ENCODE results near the gene A3GALT2. TPM values are rescaled to one million over a fixed set of nuclear protein-coding genes. Genes with fewer than 3 reads are reported as not detected.
A peak's percentile ranks its signal among the peaks of the same experiment; 100 is the strongest.

Gene A3GALT2
- total RNA-seq, 3 donors from 2014 or later = not detected

DNA sequence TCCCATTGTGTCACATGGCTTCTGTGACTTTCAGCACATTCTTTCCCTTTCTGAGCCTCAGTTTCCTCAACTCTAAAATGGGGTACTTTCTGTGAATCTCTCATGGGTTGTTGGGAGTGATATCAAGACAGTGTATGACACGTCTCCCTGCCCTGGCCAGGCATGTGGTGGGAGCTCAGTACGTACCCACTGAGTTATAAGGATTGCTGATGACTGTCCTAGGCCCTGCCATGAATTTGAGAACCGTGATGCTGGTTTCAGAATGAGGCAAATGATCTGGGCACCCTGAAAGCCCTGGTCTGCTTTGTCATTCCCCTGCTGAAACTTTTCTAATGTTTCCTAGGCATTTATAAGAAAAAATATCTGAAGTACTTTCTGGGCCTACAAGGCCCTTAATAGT is 61.0 kb downstream of the A3GALT2 start:
- ATAC-seq (no peak), DNase-seq (no peak)
- peaks cover 17% of the 10 kb centered on the region for H3K4me1 ChIP-seq (ENCODE audit: low read depth)
- TF ChIP-seq, protein P1, sequence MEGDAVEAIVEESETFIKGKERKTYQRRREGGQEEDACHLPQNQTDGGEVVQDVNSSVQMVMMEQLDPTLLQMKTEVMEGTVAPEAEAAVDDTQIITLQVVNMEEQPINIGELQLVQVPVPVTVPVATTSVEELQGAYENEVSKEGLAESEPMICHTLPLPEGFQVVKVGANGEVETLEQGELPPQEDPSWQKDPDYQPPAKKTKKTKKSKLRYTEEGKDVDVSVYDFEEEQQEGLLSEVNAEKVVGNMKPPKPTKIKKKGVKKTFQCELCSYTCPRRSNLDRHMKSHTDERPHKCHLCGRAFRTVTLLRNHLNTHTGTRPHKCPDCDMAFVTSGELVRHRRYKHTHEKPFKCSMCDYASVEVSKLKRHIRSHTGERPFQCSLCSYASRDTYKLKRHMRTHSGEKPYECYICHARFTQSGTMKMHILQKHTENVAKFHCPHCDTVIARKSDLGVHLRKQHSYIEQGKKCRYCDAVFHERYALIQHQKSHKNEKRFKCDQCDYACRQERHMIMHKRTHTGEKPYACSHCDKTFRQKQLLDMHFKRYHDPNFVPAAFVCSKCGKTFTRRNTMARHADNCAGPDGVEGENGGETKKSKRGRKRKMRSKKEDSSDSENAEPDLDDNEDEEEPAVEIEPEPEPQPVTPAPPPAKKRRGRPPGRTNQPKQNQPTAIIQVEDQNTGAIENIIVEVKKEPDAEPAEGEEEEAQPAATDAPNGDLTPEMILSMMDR (IDR thresholded peaks at IDR 0.05) = no peak
- no peak overlapping the region for H3K4me3 ChIP-seq
- H3K9me3 ChIP-seq = no peaks in the 10 kb centered on the region
- intact Hi-C loops (cut with DNase I, micrococcal nuclease) = no loop called here
- no peaks in the 10 kb centered on the region for H3K36me3 ChIP-seq (ENCODE audit: low read depth)

DNA sequence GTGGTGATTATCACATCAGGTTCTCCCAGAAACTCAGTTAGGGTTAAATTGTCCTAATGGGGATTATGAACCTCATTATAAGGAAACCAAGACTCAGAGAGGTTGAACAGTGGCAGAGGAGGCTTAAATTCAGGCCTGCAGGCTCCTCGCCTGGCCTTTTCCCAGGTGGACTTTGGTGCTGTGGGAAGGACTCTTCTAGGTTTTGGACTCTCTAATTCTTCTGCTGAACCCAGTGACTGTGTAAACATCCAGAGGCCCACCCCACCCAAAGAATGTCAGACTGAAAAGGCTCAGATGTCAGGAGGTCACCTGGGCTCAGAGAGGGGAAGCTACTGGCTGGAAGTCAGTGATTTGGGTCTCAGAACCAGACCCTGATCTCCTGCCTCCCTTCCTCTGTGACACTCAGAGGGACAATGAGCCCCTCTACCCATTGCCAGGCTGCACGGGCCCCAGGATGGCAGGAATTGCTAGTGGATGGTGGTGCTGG is 62.1 kb downstream of the A3GALT2 start:
- H3K36me3 ChIP-seq (ENCODE audit: low read depth) = no peaks in the 10 kb centered on the region
- H3K4me3 ChIP-seq = no peak overlapping the region
- intact Hi-C loops (cut with DNase I, micrococcal nuclease) = no loop called here
- TF ChIP-seq, protein P1 (IDR thresholded peaks at IDR 0.05) = no peak
- H3K4me1 ChIP-seq (ENCODE audit: low read depth) = peaks cover 17% of the 10 kb centered on the region
- ATAC-seq (no peak), DNase-seq (no peak)
- no peaks in the 10 kb centered on the region for H3K9me3 ChIP-seq

DNA sequence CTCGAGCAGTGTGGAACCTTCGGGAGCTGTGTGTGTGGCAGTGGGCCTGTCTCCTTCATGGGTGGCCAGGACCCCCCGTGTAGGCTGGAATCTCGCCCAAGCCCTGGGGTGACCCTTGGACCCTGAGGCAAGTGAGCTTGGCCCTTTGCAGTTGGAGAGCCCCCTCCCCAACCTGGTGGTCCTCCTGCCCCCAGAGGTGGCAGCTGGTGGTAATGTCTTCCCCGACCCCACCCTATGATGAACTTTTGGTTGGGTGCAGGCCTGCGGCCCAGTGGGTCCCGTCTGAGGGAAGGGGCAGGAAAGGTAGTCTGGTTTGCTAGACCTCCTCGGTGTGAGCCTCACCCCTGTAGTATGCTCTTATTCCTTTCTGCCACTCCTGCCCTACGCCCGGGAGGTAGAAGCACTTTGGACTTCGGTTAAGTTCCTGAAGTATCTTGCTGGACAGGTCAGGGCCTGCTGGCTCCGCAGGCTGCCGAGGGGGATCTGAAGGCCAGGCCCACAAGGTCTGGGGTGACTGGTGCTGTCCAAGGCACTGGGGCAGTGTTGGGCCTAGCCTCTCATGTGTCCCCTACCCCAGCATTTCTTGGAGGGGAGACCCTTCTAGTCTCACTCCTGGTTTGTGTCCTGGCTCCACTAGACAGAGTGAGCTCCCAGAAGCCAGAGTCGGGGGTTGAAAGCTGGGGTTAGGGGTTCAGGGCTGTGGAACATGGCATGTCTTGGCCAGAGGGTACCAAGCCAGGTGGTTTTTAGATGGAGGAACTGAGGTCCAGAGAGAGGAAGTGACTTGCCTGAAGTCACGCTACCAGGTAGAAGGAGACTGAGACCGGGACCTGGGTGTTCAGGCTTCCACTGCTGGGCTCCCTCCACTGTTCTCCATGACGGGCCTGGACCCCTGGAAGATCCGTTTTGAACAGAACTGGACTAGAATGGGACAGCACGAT is 62.9 kb downstream of the A3GALT2 start:
- H3K4me1 ChIP-seq (ENCODE audit: low read depth) = peaks cover 17% of the 10 kb centered on the region
- H3K4me3 ChIP-seq = no peak overlapping the region
- intact Hi-C loops (cut with DNase I, micrococcal nuclease) = no loop called here
- ATAC-seq (peak; percentile 48), DNase-seq (peak in 2 of 3 donors; percentile 53 to 57)
- H3K9me3 ChIP-seq = no peaks in the 10 kb centered on the region
- no peaks in the 10 kb centered on the region for H3K36me3 ChIP-seq (ENCODE audit: low read depth)
- TF ChIP-seq, protein P1 (IDR thresholded peaks at IDR 0.05) = no peak

DNA sequence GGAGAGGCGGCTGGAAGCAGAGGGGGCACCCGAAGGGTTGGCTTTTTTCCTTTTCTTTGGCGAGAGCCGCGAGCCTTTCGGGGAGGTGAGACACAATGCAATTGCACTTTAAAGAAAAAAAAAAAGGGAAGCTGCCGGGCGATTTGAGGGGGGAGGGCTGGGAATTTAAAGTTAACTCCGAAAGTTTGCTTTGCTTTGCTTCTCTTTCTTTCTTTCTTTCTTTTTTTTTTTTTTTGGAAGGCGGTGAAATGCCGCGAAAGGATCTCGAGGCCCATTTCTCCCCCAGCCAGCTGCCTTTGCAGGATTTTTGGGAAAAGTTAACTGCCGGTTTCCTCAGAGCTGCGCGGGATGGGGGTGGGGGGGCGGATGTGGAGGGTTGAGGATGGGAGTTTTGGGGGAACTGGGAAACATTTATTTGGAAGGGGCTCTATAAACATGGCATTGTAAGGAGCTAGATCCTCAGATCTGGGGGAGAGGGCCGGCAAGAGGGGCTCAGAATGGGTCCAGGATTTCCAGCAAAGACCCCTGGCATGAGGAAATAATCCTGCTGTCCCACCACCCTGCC is 63.6 kb downstream of the A3GALT2 start:
- Histone ChIP-seq H3K4me3 (peak overlapping the region; percentile 30), H3K36me3 (ENCODE audit: low read depth) (no peaks in the 10 kb centered on the region), H3K9me3 (no peaks in the 10 kb centered on the region), H3K4me1 (ENCODE audit: low read depth) (peaks cover 17% of the 10 kb centered on the region)
- peak in 1 of 3 donors; percentile 14 for DNase-seq
- ATAC-seq = no peak
- TF ChIP-seq, protein P1 (IDR thresholded peaks at IDR 0.05) = no peak
- intact Hi-C loops (cut with DNase I, micrococcal nuclease) = no loop called here

Small RNA genes within 50 kb of the gene (microRNA-seq; reads per million reads assigned to microRNA genes)
- 32.6 reads per million, percentile 48 among the genes with 10 or more reads in this experiment for gene MIR3605

Other genes with a start within 250 kb of the A3GALT2 start
- gene AZIN2, start 239.9 kb downstream of the A3GALT2 start, total RNA-seq = 10 to 100 TPM; 13.8 to 36.5 (median 19.0) TPM
- 1 to 10 TPM; 5.0 to 9.3 (median 5.2) TPM for gene TRIM62, start 139.1 kb downstream of the A3GALT2 start, total RNA-seq
- gene ZNF362, start 64.6 kb downstream of the A3GALT2 start, total RNA-seq = 10 to 100 TPM; 12.1 to 33.3 (median 13.7) TPM
- 10 to 100 TPM; 49.5 to 99.0 (median 60.5) TPM for gene PHC2, start 110.0 kb upstream of the A3GALT2 start, total RNA-seq
- gene ZSCAN20, start 151.5 kb upstream of the A3GALT2 start, total RNA-seq = 1 to 10 TPM; 4.3 to 8.8 (median 5.7) TPM

All from mucosa of descending colon (tissue), 3 donors.